HepG2 (cell line): ENCODE data around the gene CYP2W1. TPM values are rescaled to one million over a fixed set of nuclear protein-coding genes. Genes with fewer than 3 reads are reported as not detected.

ENCODE experiments used
- ADNP ChIP-seq: sonication (generic); formaldehyde crosslinking; IDR thresholded peaks from 2 replicates; pipeline ENCODE4 v1.4.0; 2020; ENCODE audit warnings: missing genetic modification reagents
- ATRX ChIP-seq: sonication (generic); formaldehyde crosslinking; IDR thresholded peaks from 2 replicates; pipeline ENCODE4 v1.4.0; 2020; ENCODE audit warnings: missing genetic modification reagents, borderline replicate concordance
- CCAR2 ChIP-seq: fragments of 200-400 bp; formaldehyde crosslinking; optimal IDR thresholded peaks from 2 replicates; pipeline ENCODE3; 2018; ENCODE audit warnings: low read depth, mild to moderate bottlenecking, low read length, moderate library complexity
- ELF1 ChIP-seq: sonication (generic); formaldehyde crosslinking; IDR thresholded peaks from 2 replicates; pipeline ENCODE4 v1.4.0; 2020; ENCODE audit warnings: missing genetic modification reagents
- ELF3 ChIP-seq: IDR thresholded peaks from 2 replicates; pipeline ENCODE4 v1.6.1; 2016; ENCODE audit warnings: missing genetic modification reagents, missing compliant biosample characterization
- HDAC1 ChIP-seq: sonication (generic); formaldehyde crosslinking; IDR thresholded peaks from 2 replicates; pipeline ENCODE4 v1.5.1; 2020; ENCODE audit warnings: mild to moderate bottlenecking, missing genetic modification reagents
- MXI1 ChIP-seq: IDR thresholded peaks from 3 replicates; pipeline ENCODE4 v1.6.1; 2012; ENCODE audit warnings: low read depth, low read length, inconsistent platforms, borderline replicate concordance
- RCOR2 ChIP-seq: IDR thresholded peaks from 2 replicates; pipeline ENCODE4 v1.6.1; 2016; ENCODE audit warnings: missing biosample characterization, missing genetic modification reagents
- TIGD3 ChIP-seq: sonication (generic); formaldehyde crosslinking; IDR thresholded peaks from 2 replicates; pipeline ENCODE4 v1.5.1; 2020; ENCODE audit warnings: mild to moderate bottlenecking, missing genetic modification reagents, borderline replicate concordance
- TP53 ChIP-seq: sonication (generic); formaldehyde crosslinking; conservative IDR thresholded peaks from 2 replicates; pipeline ENCODE4 v1.4.0; 2020; ENCODE audit warnings: missing genetic modification reagents
- ZNF142 ChIP-seq: sonication (generic); formaldehyde crosslinking; IDR thresholded peaks from 2 replicates; pipeline ENCODE4 v1.4.0; 2020; ENCODE audit warnings: missing genetic modification reagents
- ZNF546 ChIP-seq: sonication (generic); formaldehyde crosslinking; conservative IDR thresholded peaks from 2 replicates; pipeline ENCODE4 v1.8.1; 2023; ENCODE audit warnings: mild to moderate bottlenecking, missing genetic modification reagents
- ZNF570 ChIP-seq: sonication (generic); formaldehyde crosslinking; IDR thresholded peaks from 2 replicates; pipeline ENCODE4 v1.4.0; 2020; ENCODE audit warnings: mild to moderate bottlenecking, missing genetic modification reagents, borderline replicate concordance
- ZSCAN5A ChIP-seq: sonication (generic); formaldehyde crosslinking; IDR thresholded peaks from 2 replicates; pipeline ENCODE4 v1.8.0; 2022; ENCODE audit warnings: mild to moderate bottlenecking, missing genetic modification reagents, borderline replicate concordance
- polyA plus RNA-seq, 8 experiments: library from polyadenylated mRNA; depleted of rRNA in 3 of 8; stranded (reverse) in 7 of 8; unstranded in 1 of 8; fragments of >200 nt; fragmentation: Illumina TruSeq in 4 of 8; extraction: Trizol in 4 of 8; gene quantifications; 2 replicates each; pipeline versions ENCODE4 v1.2.1 to v1.2.3, GENCODE V29; 2011 to 2016; ENCODE audit warnings: low read depth in 4 of 8, missing spikeins in 1 of 8, mixed read lengths in 1 of 8; ENCODE audit not compliant: insufficient read depth in 1 of 8
- total RNA-seq, 5 experiments: library from RNA; depleted of rRNA; stranded (reverse); fragments of >200 nt; fragmentation: Illumina TruSeq; extraction: Trizol; gene quantifications; 2 replicates each; pipeline ENCODE4 v1.2.3, GENCODE V29; 2016; ENCODE audit warnings: low read depth in 1 of 5
- TF ChIP-seq, protein P1 (sequence below): IDR thresholded peaks from 2 replicates; pipeline ENCODE4 v1.6.1; 2016; ENCODE audit warnings: low read depth
- TF ChIP-seq, protein P2 (sequence below): sonication (generic); formaldehyde crosslinking; conservative IDR thresholded peaks from 2 replicates; pipeline ENCODE4 v1.4.0; 2020; ENCODE audit warnings: missing genetic modification reagents

Gene CYP2W1
- total and polyA plus RNA-seq, 2 of the 13 experiments (the other 11 are each of a cell fraction or from before 2014, with no cell fraction given), result 19.5 to 31.7 TPM

DNA sequence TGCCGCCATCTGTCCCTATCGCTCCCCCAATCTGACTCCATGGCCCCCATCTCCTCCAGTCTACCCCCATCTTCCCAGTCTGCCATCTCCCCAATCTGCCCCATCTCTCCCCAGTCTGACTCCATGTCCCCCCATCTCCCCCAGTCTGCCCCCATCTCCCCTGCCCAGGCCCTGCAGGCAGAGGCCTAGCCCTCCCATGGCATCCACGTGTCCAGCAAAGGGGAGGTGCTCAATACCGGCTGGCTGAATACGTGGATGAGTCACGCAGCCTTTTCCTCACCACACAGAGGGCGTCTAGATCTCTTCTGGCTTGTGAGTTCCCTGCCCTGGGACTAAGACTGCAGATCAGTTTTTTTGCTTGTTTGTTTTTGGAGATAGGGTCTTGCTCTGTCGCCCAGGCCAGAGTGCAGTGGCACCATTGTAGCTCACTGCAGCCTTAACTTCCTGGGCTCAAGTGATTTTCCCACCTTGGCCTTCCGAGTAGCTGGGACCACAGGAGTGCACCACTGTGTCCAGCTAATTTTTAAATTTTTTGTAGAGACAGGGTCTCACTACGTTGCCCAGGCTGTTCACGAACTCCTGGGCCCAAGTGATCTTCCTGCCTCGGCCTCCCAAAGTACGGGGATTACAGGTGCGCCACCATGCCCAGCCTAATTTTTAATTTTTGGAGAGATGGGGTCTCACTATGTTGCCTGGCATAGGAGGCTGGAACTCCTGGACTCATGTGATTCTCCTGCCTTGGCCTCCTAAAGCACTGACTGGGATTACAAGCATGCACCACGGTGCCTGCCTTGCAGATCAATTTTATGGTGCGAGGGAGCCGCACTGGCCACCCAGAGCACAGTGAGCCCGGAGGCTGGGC lies 46.0 kb downstream of the CYP2W1 start (continued):
- TF ChIP-seq ZNF142 (CRISPR knock-in tag) (no peak), ELF3 (CRISPR knock-in tag) (peak; percentile 56; the same call in 1 of the 2 replicates), HDAC1 (peak; percentile 47; the same call in 1 of the 2 replicates), CCAR2 (no peak), ATRX (CRISPR knock-in tag) (no peak), ELF1 (no peak), ZNF546 (CRISPR knock-in tag) (no peak), MXI1 (peak; percentile 96; the same call in 2 of the 3 replicates), ZNF570 (CRISPR knock-in tag) (no peak), ADNP (CRISPR knock-in tag) (0 out of 2 replicates have a peak, but pooled peaks have one; percentile 23), RCOR2 (CRISPR knock-in tag) (no peak), ZSCAN5A (CRISPR knock-in tag) (no peak), TP53 (CRISPR knock-in tag) (no peak), TIGD3 (CRISPR knock-in tag) (no peak)
- TF ChIP-seq, protein P1, sequence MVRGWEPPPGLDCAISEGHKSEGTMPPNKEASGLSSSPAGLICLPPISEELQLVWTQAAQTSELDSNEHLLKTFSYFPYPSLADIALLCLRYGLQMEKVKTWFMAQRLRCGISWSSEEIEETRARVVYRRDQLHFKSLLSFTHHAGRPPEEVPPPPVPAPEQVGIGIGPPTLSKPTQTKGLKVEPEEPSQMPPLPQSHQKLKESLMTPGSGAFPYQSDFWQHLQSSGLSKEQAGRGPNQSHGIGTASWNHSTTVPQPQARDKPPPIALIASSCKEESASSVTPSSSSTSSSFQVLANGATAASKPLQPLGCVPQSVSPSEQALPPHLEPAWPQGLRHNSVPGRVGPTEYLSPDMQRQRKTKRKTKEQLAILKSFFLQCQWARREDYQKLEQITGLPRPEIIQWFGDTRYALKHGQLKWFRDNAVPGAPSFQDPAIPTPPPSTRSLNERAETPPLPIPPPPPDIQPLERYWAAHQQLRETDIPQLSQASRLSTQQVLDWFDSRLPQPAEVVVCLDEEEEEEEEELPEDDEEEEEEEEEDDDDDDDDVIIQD (CRISPR knock-in tag), result peak; percentile 10; the same call in 1 of the 2 replicates
- TF ChIP-seq, protein P2, sequence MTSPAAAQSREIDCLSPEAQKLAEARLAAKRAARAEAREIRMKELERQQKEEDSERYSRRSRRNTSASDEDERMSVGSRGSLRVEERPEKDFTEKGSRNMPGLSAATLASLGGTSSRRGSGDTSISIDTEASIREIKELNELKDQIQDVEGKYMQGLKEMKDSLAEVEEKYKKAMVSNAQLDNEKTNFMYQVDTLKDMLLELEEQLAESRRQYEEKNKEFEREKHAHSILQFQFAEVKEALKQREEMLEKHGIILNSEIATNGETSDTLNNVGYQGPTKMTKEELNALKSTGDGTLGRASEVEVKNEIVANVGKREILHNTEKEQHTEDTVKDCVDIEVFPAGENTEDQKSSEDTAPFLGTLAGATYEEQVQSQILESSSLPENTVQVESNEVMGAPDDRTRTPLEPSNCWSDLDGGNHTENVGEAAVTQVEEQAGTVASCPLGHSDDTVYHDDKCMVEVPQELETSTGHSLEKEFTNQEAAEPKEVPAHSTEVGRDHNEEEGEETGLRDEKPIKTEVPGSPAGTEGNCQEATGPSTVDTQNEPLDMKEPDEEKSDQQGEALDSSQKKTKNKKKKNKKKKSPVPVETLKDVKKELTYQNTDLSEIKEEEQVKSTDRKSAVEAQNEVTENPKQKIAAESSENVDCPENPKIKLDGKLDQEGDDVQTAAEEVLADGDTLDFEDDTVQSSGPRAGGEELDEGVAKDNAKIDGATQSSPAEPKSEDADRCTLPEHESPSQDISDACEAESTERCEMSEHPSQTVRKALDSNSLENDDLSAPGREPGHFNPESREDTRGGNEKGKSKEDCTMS, result no peak
